Activated naive CD8-positive, alpha-beta T cell treated with anti-CD3 and anti-CD28 coated beads, Interleukin-2, amount 10 ng/mL, durations not matched to agents 7 days and 5 days (primary cell): Measurements from ENCODE around the gene POLD2. TPM values are rescaled to one million over a fixed set of nuclear protein-coding genes. Genes with fewer than 3 reads are reported as not detected.
A peak's percentile ranks its signal among the peaks of the same experiment; 100 is the strongest.

ENCODE experiments used
- ATAC-seq: fragments of 150-1000 bp; cut with Tn5 transposase; one replicate; pipeline ENCODE4 v1.10.0; 2021; ENCODE audit warnings: low read depth, moderate library complexity
- POLR2A ChIA-PET: fragments of 350-600 bp; sonication (Branson Sonifier 250); formaldehyde crosslinking; loops from one replicate; lab custom pipeline; 2021; ENCODE audit warnings: antibody characterized with exemption; lab: Charles Lee
- DNase-seq: peaks from one replicate; pipeline ENCODE4 v3.0.0; 2021
- H3K27ac Mint-ChIP-seq: one replicate; pipeline ENCODE4 v1.8.0; 2022; ENCODE audit warnings: mild to moderate bottlenecking, mixed read lengths
- H3K27me3 Mint-ChIP-seq: one replicate; pipeline ENCODE4 v1.8.0; 2022; ENCODE audit warnings: mild to moderate bottlenecking, moderate library complexity, mixed read lengths
- H3K36me3 Mint-ChIP-seq: one replicate; pipeline ENCODE4 v1.8.0; 2021; ENCODE audit warnings: mild to moderate bottlenecking, mixed read lengths
- H3K4me1 Mint-ChIP-seq: one replicate; pipeline ENCODE4 v1.8.0; 2021; ENCODE audit warnings: mixed read lengths
- H3K4me3 Mint-ChIP-seq: one replicate; pipeline ENCODE4 v1.8.0; 2022; ENCODE audit warnings: mild to moderate bottlenecking, moderate library complexity, mixed read lengths
- H3K9me3 Mint-ChIP-seq: one replicate; pipeline ENCODE4 v1.8.0; 2021; ENCODE audit warnings: mixed read lengths
- total RNA-seq, 2 experiments: library from RNA; stranded (reverse); gene quantifications; one replicate each; pipeline ENCODE4 v1.2.3, GENCODE V29; 2021

POLD2 gene
- total RNA-seq, 2 experiments from 2014 or later, result 99.3 to 99.4 TPM

- no peak for DNase-seq
- no peak overlapping the region for H3K4me3 Mint-ChIP-seq
- peaks cover 6% of the 10 kb centered on the region for H3K4me1 Mint-ChIP-seq
- peaks cover 9% of the 10 kb centered on the region for H3K27me3 Mint-ChIP-seq
- H3K27ac Mint-ChIP-seq, result no peak overlapping the region
- ATAC-seq, result no peak
- POLR2A ChIA-PET, result interaction anchor here (1.3 kb wide), 1 partner anchor 67 kb away, joined by 3 read pairs; no protein-coding TSS in a partner anchor
- H3K9me3 Mint-ChIP-seq, result no peaks in the 10 kb centered on the region
- no peaks in the 10 kb centered on the region for H3K36me3 Mint-ChIP-seq
Observed at GRCh38 chr7:44148166-44148565, 24.8 kb upstream of the POLD2 start.

- Mint-ChIP-seq H3K9me3 (no peaks in the 10 kb centered on the region), H3K4me3 (no peak overlapping the region), H3K4me1 (peaks cover 6% of the 10 kb centered on the region), H3K27me3 (peaks cover 9% of the 10 kb centered on the region), H3K27ac (no peak overlapping the region), H3K36me3 (no peaks in the 10 kb centered on the region)
- peak; percentile 24 for DNase-seq
- POLR2A ChIA-PET, result interaction anchor here (1.3 kb wide), 1 partner anchor 66 kb away, joined by 3 read pairs; no protein-coding TSS in a partner anchor
- ATAC-seq, result no peak
Observed at GRCh38 chr7:44147026-44147991, 24.0 kb upstream of the POLD2 start.

GRCh38 chr7:44145969-44146911, 22.9 kb upstream of the POLD2 start:
- Mint-ChIP-seq H3K9me3 (no peaks in the 10 kb centered on the region), H3K36me3 (no peaks in the 10 kb centered on the region), H3K27ac (no peak overlapping the region), H3K4me3 (peak overlapping the region; percentile 69), H3K27me3 (peaks cover 9% of the 10 kb centered on the region), H3K4me1 (peaks cover 6% of the 10 kb centered on the region)
- POLR2A ChIA-PET, result no interaction called here
- ATAC-seq (peak; percentile 77), DNase-seq (peak; percentile 67)

GRCh38 chr7:44145479-44145968, 22.2 kb upstream of the POLD2 start:
- ATAC-seq, result peak; percentile 41
- peaks cover 6% of the 10 kb centered on the region for H3K4me1 Mint-ChIP-seq
- POLR2A ChIA-PET, result interaction anchor here (0.9 kb wide), 1 partner anchor 10 kb away, joined by 3 read pairs; no protein-coding TSS in a partner anchor
- DNase-seq, result peak; percentile 57
- H3K9me3 Mint-ChIP-seq, result no peaks in the 10 kb centered on the region
- peak overlapping the region; percentile 69 for H3K4me3 Mint-ChIP-seq
- H3K27me3 Mint-ChIP-seq, result peaks cover 9% of the 10 kb centered on the region
- H3K27ac Mint-ChIP-seq, result peak overlapping the region; percentile 70
- H3K36me3 Mint-ChIP-seq, result no peaks in the 10 kb centered on the region

GRCh38 chr7:44144968-44145478, 21.7 kb upstream of the POLD2 start:
- Mint-ChIP-seq H3K9me3 (no peaks in the 10 kb centered on the region), H3K27me3 (peaks cover 9% of the 10 kb centered on the region), H3K4me1 (peaks cover 6% of the 10 kb centered on the region), H3K4me3 (peak overlapping the region; percentile 69), H3K36me3 (no peaks in the 10 kb centered on the region), H3K27ac (no peak overlapping the region)
- POLR2A ChIA-PET, result interaction anchor here (0.9 kb wide), 1 partner anchor 10 kb away, joined by 3 read pairs; no protein-coding TSS in a partner anchor
- DNase-seq, result no peak
- ATAC-seq, result no peak

GRCh38 chr7:44144426-44144967, 21.1 kb upstream of the POLD2 start:
- H3K27me3 Mint-ChIP-seq, result peaks cover 9% of the 10 kb centered on the region
- no peak overlapping the region for H3K4me3 Mint-ChIP-seq
- no peaks in the 10 kb centered on the region for H3K9me3 Mint-ChIP-seq
- POLR2A ChIA-PET, result no interaction called here
- H3K27ac Mint-ChIP-seq, result no peak overlapping the region
- DNase-seq (peak; percentile 26), ATAC-seq (no peak)
- H3K4me1 Mint-ChIP-seq, result peaks cover 6% of the 10 kb centered on the region
- no peaks in the 10 kb centered on the region for H3K36me3 Mint-ChIP-seq

GRCh38 chr7:44143646-44144250, 20.4 kb upstream of the POLD2 start:
- DNase-seq (peak; percentile 19), ATAC-seq (no peak)
- no peak overlapping the region for H3K4me3 Mint-ChIP-seq
- POLR2A ChIA-PET, result no interaction called here
- peaks cover 6% of the 10 kb centered on the region for H3K4me1 Mint-ChIP-seq
- H3K27ac Mint-ChIP-seq, result no peak overlapping the region
- no peaks in the 10 kb centered on the region for H3K9me3 Mint-ChIP-seq
- H3K36me3 Mint-ChIP-seq, result no peaks in the 10 kb centered on the region
- peaks cover 12% of the 10 kb centered on the region for H3K27me3 Mint-ChIP-seq

GRCh38 chr7:44142028-44142427, 18.7 kb upstream of the POLD2 start:
- H3K36me3 Mint-ChIP-seq, result no peaks in the 10 kb centered on the region
- peaks cover 6% of the 10 kb centered on the region for H3K4me1 Mint-ChIP-seq
- peak overlapping the region; percentile 51 for H3K27ac Mint-ChIP-seq
- no peak for ATAC-seq
- DNase-seq, result peak; percentile 28
- no peaks in the 10 kb centered on the region for H3K9me3 Mint-ChIP-seq
- H3K27me3 Mint-ChIP-seq, result peaks cover 12% of the 10 kb centered on the region
- no peak overlapping the region for H3K4me3 Mint-ChIP-seq
- POLR2A ChIA-PET, result interaction anchor here (0.5 to 0.6 kb wide), 2 partner anchors 11 to 166 kb away, joined by 3 read pairs; no protein-coding TSS in a partner anchor

- DNase-seq, result no peak
- Mint-ChIP-seq H3K9me3 (no peaks in the 10 kb centered on the region), H3K4me3 (no peak within 1 kb of the TSS), H3K36me3 (no peaks in the 10 kb centered on the region), H3K4me1 (peaks cover 2% of the 10 kb centered on the region), H3K27ac (peak within 1 kb of the TSS; percentile 51), H3K27me3 (peaks cover 12% of the 10 kb centered on the region)
- POLR2A ChIA-PET, result interaction anchor here (0.5 kb wide), 1 partner anchor 166 kb away, joined by 3 read pairs; no protein-coding TSS in a partner anchor
- no peak for ATAC-seq
Observed at GRCh38 chr7:44141221-44141850, 18.0 kb upstream of the POLD2 start, which contains the start of gene MYL7. Gene MYL7, minus strand, starts transcription at chr7:44141332. Its CDS starts 27 bp downstream, at chr7:44141305.

- no peak overlapping the region for H3K4me3 Mint-ChIP-seq
- no peak for DNase-seq
Observed at GRCh38 chr7:44140341-44140740, 17.0 kb upstream of the POLD2 start.

GRCh38 chr7:44139311-44140010, 16.1 kb upstream of the POLD2 start:
- Mint-ChIP-seq H3K9me3 (no peaks in the 10 kb centered on the region), H3K27me3 (peaks cover 12% of the 10 kb centered on the region), H3K4me3 (no peak overlapping the region), H3K4me1 (no peaks in the 10 kb centered on the region), H3K27ac (no peak overlapping the region), H3K36me3 (no peaks in the 10 kb centered on the region)
- no peak for DNase-seq
- POLR2A ChIA-PET, result interaction anchor here (1.1 kb wide), 1 partner anchor 63 kb away, joined by 3 read pairs; no protein-coding TSS in a partner anchor
- no peak for ATAC-seq

More at GRCh38 chr7:44140341-44140740, 17.0 kb upstream of the POLD2 start:
- H3K36me3 Mint-ChIP-seq, result no peaks in the 10 kb centered on the region
- H3K9me3 Mint-ChIP-seq, result no peaks in the 10 kb centered on the region
- H3K27me3 Mint-ChIP-seq, result peaks cover 10% of the 10 kb centered on the region
- POLR2A ChIA-PET, result no interaction called here
- no peak for ATAC-seq
- no peaks in the 10 kb centered on the region for H3K4me1 Mint-ChIP-seq
- no peak overlapping the region for H3K27ac Mint-ChIP-seq
